IPS-18c (cell line): ENCODE results near the gene PKNOX2.
A peak's percentile ranks its signal among the peaks of the same experiment; 100 is the strongest.

ENCODE experiments used
- H3K4me3 ChIP-seq: 2 replicates; pipeline ENCODE4 v1.7.0; 2013; ENCODE audit warnings: low read depth, mild to moderate bottlenecking, low read length, moderate library complexity; ENCODE audit not compliant: insufficient read depth
- H3K9me3 ChIP-seq: one replicate; pipeline ENCODE4 v1.6.1; 2013; ENCODE audit warnings: mild to moderate bottlenecking, low read length, moderate library complexity; ENCODE audit not compliant: control insufficient read depth, insufficient read depth

The PKNOX2 gene

DNA sequence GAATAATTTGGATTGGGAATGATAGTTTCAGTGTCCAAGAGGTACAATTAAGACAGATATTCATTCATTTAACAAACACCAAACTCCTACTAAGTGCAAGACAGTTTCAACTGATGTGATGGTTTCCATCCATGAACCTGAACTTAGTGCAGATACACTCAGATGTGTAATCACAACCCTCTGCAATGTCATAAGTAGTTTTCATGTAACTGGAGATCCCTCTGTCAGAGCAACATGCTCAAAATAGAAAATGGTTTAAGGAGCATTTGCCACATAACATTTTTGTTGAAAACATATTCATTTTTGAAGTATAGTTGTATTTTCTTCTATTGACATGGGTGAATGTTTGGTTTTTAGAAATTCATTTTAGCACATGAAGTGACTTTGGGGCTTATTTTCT is 16.5 kb upstream of the PKNOX2 start:
- Histone ChIP-seq H3K4me3 (no peak overlapping the region), H3K9me3 (peaks cover 4% of the 10 kb centered on the region)

- H3K9me3 ChIP-seq = peaks cover 4% of the 10 kb centered on the region
- H3K4me3 ChIP-seq = no peak overlapping the region
These were observed 15.8 kb upstream of the PKNOX2 start for GRCh38 chr11:125148743-125149142.

DNA sequence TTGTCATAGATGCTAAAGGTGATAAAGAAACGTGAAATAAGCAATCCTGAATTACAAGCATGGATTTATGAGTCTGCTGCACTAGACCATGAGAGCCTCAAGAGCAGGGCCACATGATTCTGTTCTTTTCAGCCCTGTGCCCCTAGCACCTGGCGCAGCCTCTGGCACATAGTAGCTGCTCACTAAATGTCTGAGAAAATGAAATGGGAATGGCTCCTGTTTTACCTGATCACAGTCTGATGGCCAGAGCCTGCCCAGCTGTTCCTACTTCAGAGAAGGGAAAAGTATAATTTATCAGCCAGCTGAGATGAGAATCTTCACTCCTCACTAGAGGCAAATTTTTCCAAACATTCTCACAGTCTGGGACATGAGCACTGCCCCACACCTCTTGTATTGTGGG is 10.7 kb upstream of the PKNOX2 start:
- no peak overlapping the region for H3K4me3 ChIP-seq
- H3K9me3 ChIP-seq = peaks cover 2% of the 10 kb centered on the region

DNA sequence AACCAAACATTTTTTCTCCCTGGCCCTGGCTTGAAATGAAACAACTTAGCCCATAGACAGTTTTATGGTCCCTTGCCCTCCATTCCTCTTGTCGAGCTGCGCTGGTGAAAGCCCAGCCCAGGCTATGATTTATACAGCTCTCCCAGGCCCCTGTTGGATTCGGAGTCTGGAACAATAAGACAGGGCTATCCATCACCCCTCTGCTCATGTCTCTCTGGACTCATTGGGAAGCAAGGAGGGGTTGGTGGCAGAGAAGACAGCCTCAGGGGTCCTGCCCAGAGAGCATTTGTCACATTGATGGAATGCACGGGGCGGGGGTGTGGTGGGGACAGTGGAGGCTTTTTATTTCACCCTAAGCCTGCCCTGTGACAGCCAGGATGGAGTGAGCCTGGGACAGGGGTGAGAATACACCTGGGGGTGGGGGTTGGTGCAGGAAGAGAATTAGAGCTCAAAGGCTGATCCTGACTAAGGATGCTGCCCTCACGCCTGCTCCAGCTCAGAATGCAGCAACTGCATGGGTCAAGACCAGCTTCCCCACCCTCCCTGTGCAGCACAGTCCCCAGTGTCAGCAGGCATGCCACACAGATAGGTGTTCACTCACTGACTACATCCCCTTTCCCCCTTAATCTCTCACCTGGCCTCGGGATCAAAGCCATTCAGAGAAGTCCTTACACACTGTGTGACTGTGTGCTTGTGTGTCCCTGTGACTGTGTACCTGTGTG is 10.0 kb upstream of the PKNOX2 start:
- H3K9me3 ChIP-seq = peaks cover 2% of the 10 kb centered on the region
- no peak overlapping the region for H3K4me3 ChIP-seq

- no peak overlapping the region for H3K4me3 ChIP-seq
- peaks cover 2% of the 10 kb centered on the region for H3K9me3 ChIP-seq
These were observed 9.5 kb upstream of the PKNOX2 start for GRCh38 chr11:125155100-125155444.

- Histone ChIP-seq H3K9me3 (peaks cover 2% of the 10 kb centered on the region), H3K4me3 (no peak overlapping the region)
These were observed 8.8 kb upstream of the PKNOX2 start for GRCh38 chr11:125155767-125156166.

DNA sequence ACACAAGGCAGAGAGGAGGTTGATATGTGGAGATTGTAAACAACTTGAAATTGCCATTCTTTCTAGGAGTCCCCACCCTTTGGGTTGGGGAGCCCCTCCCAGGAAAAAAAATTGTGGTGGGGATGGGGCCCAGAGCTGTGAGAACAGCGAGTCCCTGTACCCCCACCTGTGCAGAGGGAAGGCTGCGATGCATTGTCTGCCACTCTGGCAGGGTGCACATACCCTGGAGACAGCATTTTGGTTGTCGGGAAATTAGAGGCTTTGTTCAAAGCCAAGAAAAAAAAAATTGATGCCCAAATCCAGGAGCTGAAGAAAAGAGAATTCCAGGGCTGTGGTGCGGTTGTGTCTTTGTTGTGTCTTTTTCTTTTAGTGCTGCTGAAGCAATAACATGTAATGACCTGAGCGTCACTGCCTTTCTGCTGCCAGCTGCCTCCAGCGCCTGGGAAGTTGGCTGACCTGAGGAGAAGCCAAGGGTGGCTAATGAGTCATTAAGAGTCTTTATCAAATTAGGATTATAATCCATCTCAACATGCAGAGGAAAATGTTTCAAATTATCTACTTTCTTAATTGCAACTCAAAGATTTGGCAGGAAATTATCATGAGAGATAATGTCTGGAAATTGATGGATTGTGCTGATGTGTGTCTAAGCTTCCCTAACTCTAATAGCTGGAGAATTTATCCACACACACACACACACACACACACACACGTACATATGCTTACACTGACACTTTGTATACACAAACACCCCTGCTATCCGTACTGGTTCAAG is 8.0 kb upstream of the PKNOX2 start:
- H3K9me3 ChIP-seq = peaks cover 2% of the 10 kb centered on the region

DNA sequence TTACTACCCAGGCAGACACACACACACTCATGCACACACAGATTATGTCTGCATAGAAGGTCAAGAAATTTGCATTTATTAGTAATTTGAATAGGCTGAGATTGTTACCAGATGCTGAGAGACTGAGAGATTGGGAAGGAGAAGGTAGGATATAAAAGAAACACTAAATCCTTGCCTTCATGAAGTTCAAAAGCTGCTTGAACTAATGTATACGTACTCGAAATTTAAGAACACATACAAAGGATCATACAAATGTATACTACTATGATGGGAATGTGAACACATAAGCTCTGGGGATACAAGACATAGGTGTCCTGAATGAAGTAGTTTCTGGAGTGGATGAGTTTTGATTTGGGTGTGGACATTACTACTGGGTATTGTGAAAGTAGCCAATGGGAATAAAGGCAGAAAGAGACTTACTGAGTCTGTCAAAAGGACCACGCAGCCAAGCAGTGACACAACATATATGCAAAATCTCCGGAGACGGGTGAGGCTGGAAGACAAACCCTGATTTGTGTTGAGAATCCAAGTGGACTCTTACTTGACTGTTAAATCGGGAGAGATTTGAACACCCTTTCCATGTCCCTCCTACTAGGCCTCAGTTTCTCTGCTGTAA is 7.3 kb upstream of the PKNOX2 start:
- Histone ChIP-seq H3K9me3 (peaks cover 2% of the 10 kb centered on the region), H3K4me3 (no peak overlapping the region)

More for the DNA sequence above, 8.0 kb upstream of the PKNOX2 start:
- no peak overlapping the region for H3K4me3 ChIP-seq

DNA sequence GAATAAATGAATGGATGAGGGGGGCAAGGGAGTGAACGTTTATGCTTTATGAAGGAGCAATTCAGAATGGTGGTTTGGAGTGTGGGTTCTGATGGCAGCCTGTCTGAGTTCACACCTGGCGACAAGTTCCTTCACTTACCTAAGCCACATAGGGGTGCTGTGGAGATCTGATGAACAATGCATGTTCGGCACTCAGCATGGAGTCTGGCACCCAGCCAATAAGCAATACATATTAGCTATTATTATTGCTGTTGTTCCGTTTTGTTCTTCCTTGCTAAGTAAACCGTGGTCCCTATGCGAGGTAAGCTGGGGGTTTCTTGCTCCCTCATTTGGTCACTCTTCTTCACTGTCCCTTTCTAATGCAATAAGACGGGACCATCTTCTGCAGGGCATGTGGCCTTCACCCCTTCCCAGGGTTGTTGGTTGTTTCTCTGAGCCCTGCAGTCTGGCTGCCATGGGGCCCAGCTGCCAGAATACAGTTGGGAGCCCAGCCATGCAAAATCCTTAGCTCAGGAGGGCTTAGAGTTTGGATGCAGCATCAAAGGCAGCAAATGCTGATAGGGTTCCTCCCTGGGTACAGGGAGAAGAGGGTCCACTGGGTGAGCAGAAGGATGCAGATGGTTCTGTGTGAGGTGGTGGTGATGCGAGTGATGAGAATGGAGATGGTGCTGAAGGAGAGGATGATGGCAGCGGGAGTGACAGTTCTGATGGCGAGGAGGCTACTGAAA is 6.4 kb upstream of the PKNOX2 start:
- H3K9me3 ChIP-seq = peaks cover 2% of the 10 kb centered on the region
- H3K4me3 ChIP-seq = no peak overlapping the region

GRCh38 chr11:125162743-125163142 is 1.8 kb upstream of the PKNOX2 start:
- Histone ChIP-seq H3K9me3 (no peaks in the 10 kb centered on the region), H3K4me3 (no peak overlapping the region)

DNA sequence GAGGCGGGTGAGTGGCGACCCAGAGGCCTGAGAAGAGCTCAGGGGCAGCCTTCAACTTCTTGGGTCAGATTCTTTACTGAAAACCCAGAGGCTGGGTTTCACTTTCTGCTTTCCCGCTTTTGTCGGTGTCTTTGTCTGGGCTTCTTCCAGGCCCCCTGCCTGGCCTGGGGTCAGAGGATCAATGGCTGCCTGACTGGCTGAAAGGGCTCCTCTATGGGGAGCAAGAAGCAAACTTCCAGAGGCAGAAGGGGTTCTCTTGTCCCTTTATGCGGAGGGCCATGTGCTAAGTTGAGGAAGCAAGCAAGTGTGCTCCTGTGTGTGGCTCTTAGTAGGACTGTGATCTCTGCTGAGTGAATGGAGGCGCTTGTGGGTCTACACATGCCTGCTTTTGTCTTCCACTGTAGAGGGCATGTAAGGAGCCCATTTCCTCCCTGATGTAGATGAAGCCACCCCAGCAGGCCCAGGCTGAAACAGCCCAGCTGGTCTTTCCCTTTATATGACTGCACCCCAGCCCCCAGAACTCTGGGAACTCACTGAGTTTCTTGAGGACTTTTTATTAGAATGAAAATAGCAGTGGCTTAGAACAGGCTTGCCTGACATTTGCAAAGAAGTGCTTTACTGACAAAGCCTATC is 1.0 kb upstream of the PKNOX2 start:
- peak overlapping the region; percentile 50 for H3K4me3 ChIP-seq
- H3K9me3 ChIP-seq = no peaks in the 10 kb centered on the region

GRCh38 chr11:125164091-125164421 is 495 bp upstream of the PKNOX2 start:
- Histone ChIP-seq H3K9me3 (no peaks in the 10 kb centered on the region), H3K4me3 (peak overlapping the region; percentile 50)

DNA sequence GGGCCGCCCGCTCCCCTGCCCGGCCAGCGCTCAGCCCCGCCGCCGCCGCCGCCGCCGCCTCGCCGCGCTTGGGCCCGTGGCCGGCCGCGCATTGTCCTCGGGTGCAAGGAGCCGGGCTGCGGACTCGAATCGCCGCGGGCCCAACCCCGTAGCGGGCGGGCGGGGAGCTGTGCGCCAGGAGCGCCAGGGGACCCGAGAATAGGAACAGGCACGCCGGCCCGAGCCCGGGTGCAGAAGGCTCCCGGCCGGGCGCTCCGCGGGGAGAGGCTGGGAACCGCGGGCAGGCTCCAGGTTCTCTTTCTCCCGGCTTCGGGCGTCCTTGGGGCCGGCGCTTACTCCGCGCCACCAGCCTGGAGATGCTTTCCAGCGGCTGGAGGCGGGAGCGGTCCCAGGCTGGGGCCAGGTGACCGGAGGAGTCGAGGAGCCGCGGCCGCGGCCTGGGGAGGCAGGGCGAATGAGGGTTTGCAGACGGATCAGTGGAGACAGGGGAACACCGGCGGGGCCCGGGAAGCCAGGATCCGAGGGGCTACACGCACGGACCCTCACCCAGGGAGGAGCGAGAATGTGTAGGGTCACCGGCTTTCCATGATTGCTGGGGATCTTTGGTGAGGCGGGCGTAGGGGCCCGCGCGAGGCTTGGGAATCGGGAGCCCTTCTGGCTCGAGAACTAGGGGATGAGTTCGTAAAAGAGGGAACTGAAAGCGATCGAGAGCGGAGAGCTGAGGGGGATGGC is 726 bp downstream of the PKNOX2 start:
- Histone ChIP-seq H3K4me3 (peak overlapping the region; percentile 81), H3K9me3 (no peaks in the 10 kb centered on the region)

DNA sequence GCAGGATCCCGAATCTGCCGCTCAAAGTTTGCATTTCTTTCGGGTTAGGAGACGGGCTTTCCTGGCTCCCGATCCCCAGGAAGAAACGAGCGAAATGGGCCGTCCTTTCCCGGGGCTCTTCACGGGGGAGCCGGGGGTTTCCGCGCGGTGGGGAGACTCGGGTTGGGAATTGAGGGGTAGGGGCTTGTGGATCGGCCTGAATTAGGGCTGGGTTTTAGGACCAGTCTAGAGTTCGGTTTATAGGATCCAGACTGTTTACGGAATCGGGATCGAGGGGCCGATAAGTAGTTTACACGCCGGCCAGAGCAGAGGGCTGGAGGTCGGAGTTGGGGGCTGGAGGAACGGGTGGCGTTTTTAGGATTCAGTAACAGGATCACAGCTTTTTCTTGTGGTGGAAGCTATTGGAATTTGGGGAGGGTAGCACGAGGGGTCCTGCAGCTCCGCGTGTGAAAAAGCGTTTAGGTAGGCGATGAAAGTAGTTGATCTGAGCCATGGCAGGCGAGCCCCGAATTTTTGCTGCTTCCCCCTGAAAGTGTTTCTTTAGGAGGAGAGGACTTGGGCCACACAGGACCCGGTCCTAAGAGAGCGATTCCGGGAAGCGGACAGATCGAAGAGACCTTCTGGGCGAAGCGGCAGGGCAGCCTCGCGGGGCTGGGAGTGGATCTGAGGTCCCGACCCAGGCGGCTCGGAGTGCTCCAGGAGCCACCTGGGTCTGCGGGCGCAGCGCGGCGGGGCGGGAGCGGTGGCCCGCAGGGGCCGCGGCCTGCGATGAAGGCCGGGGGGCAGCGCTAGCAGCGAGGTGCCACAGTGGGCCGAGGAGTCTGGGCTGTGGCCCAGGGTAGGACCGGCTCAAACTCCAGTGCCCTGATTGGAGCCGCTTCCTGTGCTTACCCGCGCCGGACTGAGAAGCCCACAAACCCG is 1.6 kb downstream of the PKNOX2 start:
- H3K4me3 ChIP-seq = peak overlapping the region; percentile 81
- no peaks in the 10 kb centered on the region for H3K9me3 ChIP-seq

DNA sequence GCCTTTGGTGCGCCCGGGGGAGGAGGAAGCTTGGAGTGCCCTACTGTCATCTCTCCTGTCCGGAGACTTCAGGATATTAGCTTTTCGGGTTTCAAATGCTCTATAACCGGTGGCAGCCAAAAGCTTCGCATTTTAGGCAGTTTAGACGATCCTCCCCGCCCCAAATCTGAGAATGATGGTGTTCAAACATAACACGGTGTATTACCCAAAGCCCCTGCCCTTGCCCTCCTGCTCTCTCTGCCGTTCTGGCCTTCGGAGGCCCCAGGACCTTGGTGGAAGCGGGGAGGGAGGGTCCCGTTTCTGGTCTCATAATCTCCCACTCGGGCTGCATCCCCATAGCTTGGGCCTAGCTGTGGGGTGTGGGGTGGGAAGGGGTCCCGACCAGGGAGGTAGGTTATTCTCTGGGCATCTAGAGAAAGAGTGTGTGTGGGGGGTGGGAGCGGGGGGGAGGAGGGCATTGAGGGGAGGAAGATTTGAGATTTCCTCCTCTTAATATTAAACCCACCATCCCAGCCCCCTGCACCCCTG is 2.3 kb downstream of the PKNOX2 start:
- H3K4me3 ChIP-seq = peak overlapping the region; percentile 81
- H3K9me3 ChIP-seq = no peaks in the 10 kb centered on the region
